GM20431 (cell line): ENCODE data around the gene PSAPL1.

Experiments
- in situ Hi-C: fragments of 300-500 bp; cut with MseI, MboI; formaldehyde crosslinking; loops from one replicate; pipeline ENCODE4 v1.15.0; 2020; ENCODE audit warnings: low sequenced_read_pairs; ENCODE audit not compliant: unreplicated experiment

PSAPL1 gene

GRCh38 chr4:7422151-7422897 is 12.4 kb downstream of the PSAPL1 start:
- in situ Hi-C loops, result no loop called here

GRCh38 chr4:7421356-7422150 is 13.2 kb downstream of the PSAPL1 start:
- in situ Hi-C loops, result no loop called here

- in situ Hi-C loops, result no loop called here
Measured at GRCh38 chr4:7420661-7421040, 14.1 kb downstream of the PSAPL1 start.

- in situ Hi-C loops, result no loop called here
Measured at GRCh38 chr4:7419961-7420660, 14.6 kb downstream of the PSAPL1 start.

- in situ Hi-C loops, result no loop called here
Measured at GRCh38 chr4:7418131-7418943, 16.4 kb downstream of the PSAPL1 start.

GRCh38 chr4:7417639-7418038 is 17.1 kb downstream of the PSAPL1 start:
- in situ Hi-C loops, result no loop called here

GRCh38 chr4:7416745-7417432 is 17.8 kb downstream of the PSAPL1 start:
- in situ Hi-C loops, result no loop called here

- in situ Hi-C loops, result no loop called here
Measured at GRCh38 chr4:7415927-7416686, 18.6 kb downstream of the PSAPL1 start.

- in situ Hi-C loops, result no loop called here
Measured at GRCh38 chr4:7414736-7415510, 19.8 kb downstream of the PSAPL1 start.

- in situ Hi-C loops, result no loop called here
Measured at GRCh38 chr4:7414046-7414445, 20.7 kb downstream of the PSAPL1 start.

- in situ Hi-C loops, result no loop called here
Measured at GRCh38 chr4:7412554-7412912, 22.2 kb downstream of the PSAPL1 start.

GRCh38 chr4:7411896-7412553 is 22.7 kb downstream of the PSAPL1 start:
- in situ Hi-C loops, result no loop called here

- in situ Hi-C loops, result no loop called here
Measured at GRCh38 chr4:7411491-7411890, 23.2 kb downstream of the PSAPL1 start.

GRCh38 chr4:7410446-7410845 is 24.3 kb downstream of the PSAPL1 start:
- in situ Hi-C loops, result no loop called here

GRCh38 chr4:7408166-7408565 is 26.6 kb downstream of the PSAPL1 start:
- in situ Hi-C loops, result no loop called here

- in situ Hi-C loops, result no loop called here
Measured at GRCh38 chr4:7403001-7403400, 31.7 kb downstream of the PSAPL1 start.

- in situ Hi-C loops, result no loop called here
Measured at GRCh38 chr4:7402526-7402925, 32.2 kb downstream of the PSAPL1 start.
